K562 (cell line): ENCODE results near the gene DELE1. TPM values are rescaled to one million over a fixed set of nuclear protein-coding genes. Genes with fewer than 3 reads are reported as not detected.

Source experiments
- CBFA2T2 ChIP-seq: fragments of 450-650 bp; conservative IDR thresholded peaks from 2 replicates; pipeline ENCODE4 v1.6.1; 2017; ENCODE audit warnings: mild to moderate bottlenecking
- CEBPG ChIP-seq, 3 experiments: fragments of 200-800 bp in 1 of 3; sonication (Bioruptor generic) in 1 of 3; sonication (generic) in 1 of 3; formaldehyde crosslinking in 1 of 3; IDR thresholded peaks in 2 of 3; conservative IDR thresholded peaks in 1 of 3; 2 replicates each; pipeline versions ENCODE4 v1.6.1 to v1.8.0; 2016 to 2022; ENCODE audit warnings: missing compliant biosample characterization in 2 of 3, missing genetic modification characterization in 2 of 3, mild to moderate bottlenecking in 1 of 3, missing genetic modification reagents in 1 of 3
- ESRRB ChIP-seq: fragments of 250-450 bp; sonication (Bioruptor Pico); IDR thresholded peaks from 2 replicates; pipeline ENCODE4 v1.5.0; 2020; ENCODE audit warnings: mild to moderate bottlenecking, moderate library complexity, borderline replicate concordance
- HDAC3 ChIP-seq: fragments of 450-650 bp; IDR thresholded peaks from 2 replicates; pipeline ENCODE4 v1.6.1; 2018; ENCODE audit warnings: borderline replicate concordance, mild to moderate bottlenecking, moderate library complexity; ENCODE audit not compliant: partially characterized antibody
- HDAC8 ChIP-seq: fragments of 450-650 bp; IDR thresholded peaks from 2 replicates; pipeline ENCODE4 v1.6.1; 2016; ENCODE audit warnings: mild to moderate bottlenecking, missing genetic modification characterization, moderate library complexity, missing compliant biosample characterization
- HOXB6 ChIP-seq: fragments of 250-450 bp; sonication (Bioruptor Pico); IDR thresholded peaks from 2 replicates; pipeline ENCODE4 v1.5.1; 2022; ENCODE audit warnings: mild to moderate bottlenecking, borderline replicate concordance
- MAFG ChIP-seq: fragments of 450-650 bp; conservative IDR thresholded peaks from 2 replicates; pipeline ENCODE4 v1.6.1; 2016; ENCODE audit warnings: missing genetic modification characterization, missing compliant biosample characterization
- NR2C1 ChIP-seq, 2 experiments: fragments of 450-650 bp; IDR thresholded peaks; 2 replicates each; pipeline ENCODE4 v1.6.1; 2017; ENCODE audit warnings: mild to moderate bottlenecking in 2 of 2, antibody characterized with exemption in 1 of 2, inconsistent platforms in 1 of 2, missing compliant biosample characterization in 1 of 2, missing genetic modification characterization in 1 of 2
- NR2C2 ChIP-seq, 2 experiments: fragments of 200-800 bp in 1 of 2; sonication (Bioruptor generic) in 1 of 2; sonication (generic) in 1 of 2; formaldehyde crosslinking in 1 of 2; IDR thresholded peaks; 2 replicates each; pipeline versions ENCODE4 v1.6.1 to v1.8.0; 2016 to 2022; ENCODE audit warnings: mild to moderate bottlenecking in 1 of 2, missing compliant biosample characterization in 1 of 2, missing genetic modification characterization in 1 of 2, missing genetic modification reagents in 1 of 2
- PHB ChIP-seq: fragments of 250-450 bp; sonication (Bioruptor Pico); IDR thresholded peaks from 2 replicates; pipeline ENCODE4 v1.5.0; 2021
- ZNF316 ChIP-seq: fragments of 450-650 bp; IDR thresholded peaks from 2 replicates; pipeline ENCODE4 v1.6.1; 2016
- ZNF431 ChIP-seq: sonication (generic); formaldehyde crosslinking; IDR thresholded peaks from 2 replicates; pipeline ENCODE4 v1.8.0; 2022; ENCODE audit warnings: mild to moderate bottlenecking, missing genetic modification reagents
- ZNF644 ChIP-seq: fragments of 200-800 bp; sonication (Bioruptor generic); IDR thresholded peaks from 2 replicates; pipeline ENCODE4 v1.6.1; 2016; ENCODE audit warnings: low read depth, missing genetic modification characterization, missing compliant biosample characterization
- polyA plus RNA-seq, 8 experiments: library from polyadenylated mRNA; depleted of rRNA in 4 of 8; stranded (reverse) in 5 of 8; unstranded in 3 of 8; fragments of >200 nt; fragmentation: Nextera tagmentation in 2 of 8; fragmentation: Illumina TruSeq in 1 of 8; extraction: Ambion mirVana in 2 of 8; extraction: Trizol in 1 of 8; gene quantifications; 2 replicates each; pipeline versions ENCODE4 v1.2.1 to v1.2.3, GENCODE V29; 2011 to 2014; ENCODE audit warnings: inconsistent platforms in 1 of 8, missing spikeins in 1 of 8
- total RNA-seq, 7 experiments: library from RNA; depleted of rRNA in 6 of 7; stranded (reverse); fragments of >200 nt in 6 of 7; fragmentation: Illumina TruSeq in 2 of 7; extraction: Trizol in 2 of 7; gene quantifications; 2 replicates each; pipeline versions ENCODE4 v1.2.1 to v1.2.3, GENCODE V29; 2011 to 2021; ENCODE audit warnings: low replicate concordance in 1 of 7
- TF ChIP-seq, protein P1 (sequence below), 2 experiments: fragments of 450-650 bp; conservative IDR thresholded peaks; 2 replicates each; pipeline ENCODE4 v1.6.1; 2017; ENCODE audit warnings: mild to moderate bottlenecking in 2 of 2, moderate library complexity in 2 of 2
- TF ChIP-seq, protein P2 (sequence below): IDR thresholded peaks from 2 replicates; pipeline ENCODE4 v1.6.1; 2016; ENCODE audit warnings: missing genetic modification characterization, missing compliant biosample characterization
- TF ChIP-seq, protein P3 (sequence below): fragments of 450-650 bp; IDR thresholded peaks from 2 replicates; pipeline ENCODE4 v1.6.1; 2017; ENCODE audit warnings: antibody characterized with exemption

The DELE1 gene
- total and polyA plus RNA-seq, 9 of the 15 experiments (the other 6 are each of a cell fraction or from before 2014, with no cell fraction given) = 16.6 to 74.4 (median 49.8) TPM

DNA sequence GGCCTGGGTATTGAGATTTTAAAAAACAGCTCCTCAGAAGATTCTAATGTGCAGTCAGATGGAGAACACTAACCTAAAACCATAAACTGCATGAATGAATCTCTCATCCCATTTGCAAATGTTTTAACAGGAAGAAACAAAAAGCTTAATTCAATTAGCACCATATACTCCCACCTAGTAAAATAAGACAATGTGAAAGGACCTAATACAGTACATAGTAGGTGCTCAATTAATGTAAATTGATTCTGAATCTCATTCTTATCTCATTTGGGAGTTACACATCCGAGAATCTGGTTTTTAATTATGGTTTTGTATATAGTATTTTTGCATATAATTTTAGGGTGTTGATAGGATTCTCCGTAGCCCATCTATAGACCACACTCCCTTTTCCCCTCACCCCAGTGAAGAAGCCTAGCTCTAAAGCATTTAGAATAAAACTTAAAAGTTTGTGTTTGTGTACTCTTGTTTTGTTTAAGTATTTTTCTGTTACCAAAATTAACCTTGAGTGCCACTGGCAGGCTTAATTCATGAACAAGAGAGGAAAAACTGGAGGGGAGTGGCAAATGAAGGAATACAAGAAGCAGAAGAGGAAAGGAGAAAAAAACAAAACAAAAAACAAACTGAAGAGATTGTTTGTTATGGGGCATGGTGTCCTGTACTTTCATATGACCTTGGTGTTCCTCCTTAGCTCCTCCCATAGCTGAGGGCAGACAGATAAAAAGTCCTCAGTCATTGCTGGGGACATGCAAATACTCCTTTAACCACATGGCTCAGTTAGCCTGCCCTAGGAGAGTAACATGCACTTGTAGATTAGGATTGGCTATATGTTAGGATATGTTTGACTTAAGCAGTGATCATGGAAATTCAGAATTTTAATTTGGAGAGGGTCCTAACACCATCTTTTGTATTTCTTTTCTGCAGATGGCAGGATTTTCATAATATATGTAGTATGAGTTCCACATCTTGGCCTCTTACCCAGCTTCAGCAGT, 46.4 kb downstream of the DELE1 start (continued):
- TF ChIP-seq, protein P1, sequence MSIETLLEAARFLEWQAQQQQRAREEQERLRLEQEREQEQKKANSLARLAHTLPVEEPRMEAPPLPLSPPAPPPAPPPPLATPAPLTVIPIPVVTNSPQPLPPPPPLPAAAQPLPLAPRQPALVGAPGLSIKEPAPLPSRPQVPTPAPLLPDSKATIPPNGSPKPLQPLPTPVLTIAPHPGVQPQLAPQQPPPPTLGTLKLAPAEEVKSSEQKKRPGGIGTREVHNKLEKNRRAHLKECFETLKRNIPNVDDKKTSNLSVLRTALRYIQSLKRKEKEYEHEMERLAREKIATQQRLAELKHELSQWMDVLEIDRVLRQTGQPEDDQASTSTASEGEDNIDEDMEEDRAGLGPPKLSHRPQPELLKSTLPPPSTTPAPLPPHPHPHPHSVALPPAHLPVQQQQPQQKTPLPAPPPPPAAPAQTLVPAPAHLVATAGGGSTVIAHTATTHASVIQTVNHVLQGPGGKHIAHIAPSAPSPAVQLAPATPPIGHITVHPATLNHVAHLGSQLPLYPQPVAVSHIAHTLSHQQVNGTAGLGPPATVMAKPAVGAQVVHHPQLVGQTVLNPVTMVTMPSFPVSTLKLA (conservative IDR thresholded peaks at IDR 0.05) = peak; percentile 70 to 81
- TF ChIP-seq NR2C2 (CRISPR knock-in tag; IDR thresholded peaks at IDR 0.05) = no peak
- peak; percentile 78 for TF ChIP-seq NR2C2 (tag; IDR thresholded peaks at IDR 0.05)
- TF ChIP-seq CBFA2T2 = peak; percentile 35
- peak; percentile 72 for TF ChIP-seq ZNF316
- TF ChIP-seq HOXB6 = no peak
- 0 out of 2 replicates have a peak, but pooled peaks have one; percentile 19 for TF ChIP-seq NR2C1 (IDR thresholded peaks at IDR 0.05)
- TF ChIP-seq NR2C1 (tag; IDR thresholded peaks at IDR 0.05) = peak; percentile 57; the same call in 1 of the 2 replicates
- TF ChIP-seq ESRRB = no peak
- TF ChIP-seq MAFG (tag) = peak; percentile 73
- TF ChIP-seq CEBPG (CRISPR knock-in tag; IDR thresholded peaks at IDR 0.05) = no peak
- no peak for TF ChIP-seq CEBPG (tag; conservative IDR thresholded peaks at IDR 0.05 in 1 of 2, IDR thresholded peaks at IDR 0.05 in 1 of 2)
- TF ChIP-seq PHB (CRISPR knock-in tag) = no peak
- TF ChIP-seq, protein P2, sequence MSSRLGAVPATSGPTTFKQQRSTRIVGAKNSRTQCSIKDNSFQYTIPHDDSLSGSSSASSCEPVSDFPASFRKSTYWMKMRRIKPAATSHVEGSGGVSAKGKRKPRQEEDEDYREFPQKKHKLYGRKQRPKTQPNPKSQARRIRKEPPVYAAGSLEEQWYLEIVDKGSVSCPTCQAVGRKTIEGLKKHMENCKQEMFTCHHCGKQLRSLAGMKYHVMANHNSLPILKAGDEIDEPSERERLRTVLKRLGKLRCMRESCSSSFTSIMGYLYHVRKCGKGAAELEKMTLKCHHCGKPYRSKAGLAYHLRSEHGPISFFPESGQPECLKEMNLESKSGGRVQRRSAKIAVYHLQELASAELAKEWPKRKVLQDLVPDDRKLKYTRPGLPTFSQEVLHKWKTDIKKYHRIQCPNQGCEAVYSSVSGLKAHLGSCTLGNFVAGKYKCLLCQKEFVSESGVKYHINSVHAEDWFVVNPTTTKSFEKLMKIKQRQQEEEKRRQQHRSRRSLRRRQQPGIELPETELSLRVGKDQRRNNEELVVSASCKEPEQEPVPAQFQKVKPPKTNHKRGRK (tag) = peak; percentile 69; the same call in 1 of the 2 replicates
- no peak for TF ChIP-seq ZNF644
- TF ChIP-seq, protein P3, sequence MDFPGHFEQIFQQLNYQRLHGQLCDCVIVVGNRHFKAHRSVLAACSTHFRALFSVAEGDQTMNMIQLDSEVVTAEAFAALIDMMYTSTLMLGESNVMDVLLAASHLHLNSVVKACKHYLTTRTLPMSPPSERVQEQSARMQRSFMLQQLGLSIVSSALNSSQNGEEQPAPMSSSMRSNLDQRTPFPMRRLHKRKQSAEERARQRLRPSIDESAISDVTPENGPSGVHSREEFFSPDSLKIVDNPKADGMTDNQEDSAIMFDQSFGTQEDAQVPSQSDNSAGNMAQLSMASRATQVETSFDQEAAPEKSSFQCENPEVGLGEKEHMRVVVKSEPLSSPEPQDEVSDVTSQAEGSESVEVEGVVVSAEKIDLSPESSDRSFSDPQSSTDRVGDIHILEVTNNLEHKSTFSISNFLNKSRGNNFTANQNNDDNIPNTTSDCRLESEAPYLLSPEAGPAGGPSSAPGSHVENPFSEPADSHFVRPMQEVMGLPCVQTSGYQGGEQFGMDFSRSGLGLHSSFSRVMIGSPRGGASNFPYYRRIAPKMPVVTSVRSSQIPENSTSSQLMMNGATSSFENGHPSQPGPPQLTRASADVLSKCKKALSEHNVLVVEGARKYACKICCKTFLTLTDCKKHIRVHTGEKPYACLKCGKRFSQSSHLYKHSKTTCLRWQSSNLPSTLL = no peak
- TF ChIP-seq ZNF431 (CRISPR knock-in tag) = no peak
- TF ChIP-seq HDAC3 = peak; percentile 11
- no peak for TF ChIP-seq HDAC8 (tag)
